A549 (cell line): ENCODE data around the gene DDIAS. TPM values are rescaled to one million over a fixed set of nuclear protein-coding genes. Genes with fewer than 3 reads are reported as not detected.
"Not testable (repeated sequence)": the region's sequence is repeated elsewhere in the genome, so short reads cannot be mapped to it uniquely, and the experiment has no call there.

Experiments
- ATAC-seq, 2 experiments: fragments of 200-7000 bp in 1 of 2; fragments of >200 bp in 1 of 2; cut with Nextera tagmentation in 1 of 2; cut with Tn5 transposase in 1 of 2; 3 replicates each; pipeline versions ENCODE4 v1.8.0 to v1.9.1; 2018 to 2020; ENCODE audit warnings: mild to moderate bottlenecking in 1 of 2, moderate library complexity in 1 of 2
- CTCF ChIA-PET: fragments of 300-600 bp; sonication (Branson Sonifier 250); formaldehyde crosslinking; extraction: SDS; loops from one replicate; lab custom pipeline; 2021; ENCODE audit warnings: antibody characterized with exemption, inconsistent platforms; lab: Yijun Ruan, JAX
- POLR2A ChIA-PET: fragments of 350-600 bp; formaldehyde crosslinking; extraction: SDS; loops from one replicate; lab custom pipeline; 2021; ENCODE audit warnings: antibody characterized with exemption, inconsistent platforms; lab: Yijun Ruan, JAX
- DNase-seq, 2 experiments: peaks; one replicate each; pipeline versions ENCODE4 v3.0.0 to v3.0.0-alpha.2; 2011 to 2016; ENCODE audit warnings: low read depth in 1 of 2, low spot score in 1 of 2
- FAIRE-seq: peaks from 2 replicates; lab custom pipeline; 2011; peaks lifted over from hg19 to GRCh38; lab: Jason Lieb, UNC
- H3K27ac ChIP-seq, 2 experiments: fragments of >200 bp; sonication (Bioruptor Twin); formaldehyde crosslinking; 3 replicates each; pipeline ENCODE4 v1.5.1; 2016 to 2017
- H3K4me1 ChIP-seq: fragments of >200 bp; sonication (Bioruptor Twin); formaldehyde crosslinking; 3 replicates; pipeline ENCODE4 v1.6.1; 2016
- H3K4me2 ChIP-seq: fragments of >200 bp; sonication (Bioruptor Twin); formaldehyde crosslinking; 3 replicates; pipeline ENCODE4 v1.6.1; 2016
- H3K4me3 ChIP-seq: fragments of >200 bp; sonication (Bioruptor Twin); formaldehyde crosslinking; 3 replicates; pipeline ENCODE4 v1.5.1; 2016
- H3K9me3 ChIP-seq: fragments of >200 bp; sonication (Bioruptor Twin); formaldehyde crosslinking; 3 replicates; pipeline ENCODE4 v1.6.1; 2016
- BHLHE40 ChIP-seq: IDR thresholded peaks from 2 replicates; pipeline ENCODE4 v1.6.1; 2012; ENCODE audit warnings: low read depth, low read length, inconsistent platforms
- CBX2 ChIP-seq: fragments of 200-600 bp; sonication (generic); IDR thresholded peaks from 2 replicates; pipeline ENCODE4 v1.6.1; 2016; ENCODE audit warnings: low read depth, mild to moderate bottlenecking, borderline replicate concordance
- CEBPB ChIP-seq, 2 experiments: fragments of >200 bp in 1 of 2; sonication (Bioruptor Twin) in 1 of 2; formaldehyde crosslinking in 1 of 2; IDR thresholded peaks; 2 replicates each; pipeline ENCODE4 v1.6.1; 2012 to 2016
- CHD4 ChIP-seq: fragments of 200-600 bp; sonication (generic); IDR thresholded peaks from 2 replicates; pipeline ENCODE4 v1.6.1; 2016; ENCODE audit warnings: antibody characterized with exemption, mild to moderate bottlenecking, borderline replicate concordance
- ELK1 ChIP-seq: fragments of 150-350 bp; IDR thresholded peaks from 2 replicates; pipeline ENCODE4 v1.6.1; 2014; ENCODE audit warnings: low read depth, mild to moderate bottlenecking, low read length
- ESRRA ChIP-seq: fragments of 150-350 bp; IDR thresholded peaks from 2 replicates; pipeline ENCODE4 v1.6.1; 2014; ENCODE audit warnings: mild to moderate bottlenecking, low read length, borderline replicate concordance
- FOSB ChIP-seq: fragments of 250-450 bp; sonication (Bioruptor Pico); IDR thresholded peaks from 2 replicates; pipeline ENCODE4 v1.5.0; 2020; ENCODE audit warnings: mild to moderate bottlenecking, moderate library complexity
- FOSL2 ChIP-seq, 2 experiments: fragments of 450-650 bp in 1 of 2; fragments of >200 bp in 1 of 2; sonication (Bioruptor Twin) in 1 of 2; formaldehyde crosslinking; IDR thresholded peaks; 2 replicates each; pipeline versions ENCODE4 v1.5.0 to v1.6.1; 2016 to 2020; ENCODE audit warnings: mild to moderate bottlenecking in 1 of 2, moderate library complexity in 1 of 2
- HES2 ChIP-seq: fragments of >200 bp; sonication (Bioruptor Twin); formaldehyde crosslinking; IDR thresholded peaks from 2 replicates; pipeline ENCODE4 v1.6.1; 2016
- HMGXB4 ChIP-seq: fragments of 250-450 bp; sonication (Bioruptor Pico); IDR thresholded peaks from 2 replicates; pipeline ENCODE4 v1.5.0; 2021; ENCODE audit warnings: mild to moderate bottlenecking, moderate library complexity, borderline replicate concordance
- HOXA7 ChIP-seq: fragments of 250-450 bp; sonication (Bioruptor Pico); IDR thresholded peaks from 2 replicates; pipeline ENCODE4 v1.5.0; 2020; ENCODE audit warnings: mild to moderate bottlenecking, moderate library complexity
- JUN ChIP-seq, 2 experiments: fragments of >200 bp; sonication (Bioruptor Twin); formaldehyde crosslinking; IDR thresholded peaks; 2 replicates in 1 of 2; 3 replicates in 1 of 2; pipeline ENCODE4 v1.6.1; 2016 to 2017
- MAFK ChIP-seq: fragments of 450-650 bp; IDR thresholded peaks from 2 replicates; pipeline ENCODE4 v1.6.1; 2014; ENCODE audit not compliant: partially characterized antibody
- MAZ ChIP-seq: fragments of 150-350 bp; IDR thresholded peaks from 2 replicates; pipeline ENCODE4 v1.6.1; 2014; ENCODE audit warnings: antibody characterized with exemption, low read depth, low read length, borderline replicate concordance
- NFE2L2 ChIP-seq: fragments of 150-350 bp; conservative IDR thresholded peaks from 2 replicates; pipeline ENCODE4 v1.6.1; 2014; ENCODE audit warnings: low read length
- NR3C1 ChIP-seq: fragments of >200 bp; sonication (Bioruptor Twin); formaldehyde crosslinking; IDR thresholded peaks from 3 replicates; pipeline ENCODE4 v1.6.1; 2017
- PBX3 ChIP-seq: IDR thresholded peaks from 2 replicates; pipeline ENCODE4 v1.6.1; 2012
- POLR2AphosphoS2 ChIP-seq: conservative IDR thresholded peaks from 2 replicates; pipeline ENCODE4 v1.6.1; 2012; ENCODE audit warnings: low read length, improper control_type of control experiment, inconsistent platforms
- REST ChIP-seq: fragments of 200-600 bp; sonication (generic); IDR thresholded peaks from 2 replicates; pipeline ENCODE4 v1.6.1; 2016; ENCODE audit warnings: antibody characterized with exemption, mild to moderate bottlenecking, moderate library complexity
- RNF2 ChIP-seq: fragments of 200-600 bp; sonication (generic); IDR thresholded peaks from 2 replicates; pipeline ENCODE4 v1.6.1; 2016; ENCODE audit warnings: low read depth, mild to moderate bottlenecking, antibody characterized with exemption, moderate library complexity, borderline replicate concordance
- SREBF2 ChIP-seq: fragments of 450-650 bp; IDR thresholded peaks from 2 replicates; pipeline ENCODE4 v1.6.1; 2014; ENCODE audit warnings: mild to moderate bottlenecking, moderate library complexity
- ZC3H11A ChIP-seq: fragments of 450-650 bp; IDR thresholded peaks from 2 replicates; pipeline ENCODE4 v1.6.1; 2014; ENCODE audit warnings: antibody characterized with exemption, mild to moderate bottlenecking
- ZFP36 ChIP-seq: fragments of 450-650 bp; IDR thresholded peaks from 2 replicates; pipeline ENCODE4 v1.6.1; 2014; ENCODE audit warnings: borderline replicate concordance; ENCODE audit not compliant: partially characterized antibody
- WGBS: methylation state at CpG from one replicate; pipeline ENCODE4 v1.1.6; 2017; ENCODE audit errors: missing lambda C conversion rate; 5-methylcytosine and 5-hydroxymethylcytosine counted together
- polyA plus RNA-seq, 4 experiments: library from polyadenylated mRNA; depleted of rRNA in 3 of 4; stranded (reverse); fragments of >200 nt; fragmentation: RNase III in 1 of 4; extraction: RNeasy Plus Mini Kit Qiagen cat#74134 plus additional on column Dnase treatment in 1 of 4; gene quantifications; 2 replicates in 3 of 4; 3 replicates in 1 of 4; pipeline ENCODE4 v1.2.3, GENCODE V29; 2011 to 2017
- TF ChIP-seq, protein P1 (sequence below): fragments of >200 bp; sonication (Bioruptor Twin); formaldehyde crosslinking; IDR thresholded peaks from 3 replicates; pipeline ENCODE4 v1.6.1; 2016

Gene DDIAS
- polyA plus RNA-seq, 2 of the 4 experiments (the other 2 are of a cell fraction): 14.7 to 23.9 TPM

- Histone ChIP-seq H3K9me3 (no peaks in the 10 kb centered on the region), H3K4me3 (no peak overlapping the region)
- no peak for TF ChIP-seq RNF2
- TF ChIP-seq FOSB (CRISPR knock-in tag): no peak
- no peak for TF ChIP-seq HMGXB4 (CRISPR knock-in tag)
- TF ChIP-seq, protein P1, sequence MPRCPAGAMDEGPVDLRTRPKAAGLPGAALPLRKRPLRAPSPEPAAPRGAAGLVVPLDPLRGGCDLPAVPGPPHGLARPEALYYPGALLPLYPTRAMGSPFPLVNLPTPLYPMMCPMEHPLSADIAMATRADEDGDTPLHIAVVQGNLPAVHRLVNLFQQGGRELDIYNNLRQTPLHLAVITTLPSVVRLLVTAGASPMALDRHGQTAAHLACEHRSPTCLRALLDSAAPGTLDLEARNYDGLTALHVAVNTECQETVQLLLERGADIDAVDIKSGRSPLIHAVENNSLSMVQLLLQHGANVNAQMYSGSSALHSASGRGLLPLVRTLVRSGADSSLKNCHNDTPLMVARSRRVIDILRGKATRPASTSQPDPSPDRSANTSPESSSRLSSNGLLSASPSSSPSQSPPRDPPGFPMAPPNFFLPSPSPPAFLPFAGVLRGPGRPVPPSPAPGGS: no peak
- no peak for TF ChIP-seq ELK1
- no peak for TF ChIP-seq PBX3
- no peak for TF ChIP-seq JUN (IDR thresholded peaks at IDR 0.05)
- no peak for TF ChIP-seq MAFK
- TF ChIP-seq ZC3H11A: no peak
- no peak for TF ChIP-seq ZFP36
- TF ChIP-seq, all 56 proteins: peak for 0
- Histone ChIP-seq H3K27ac (no peak overlapping the region), H3K4me2 (no peak overlapping the region), H3K4me1 (no peaks in the 10 kb centered on the region)
- FAIRE-seq (no peak), DNase-seq (no peak), ATAC-seq (no peak)
- CTCF ChIA-PET: interaction anchor here (0.8 kb wide), 1 partner anchor 12 kb away, joined by 3 read pairs; no protein-coding TSS in a partner anchor
- POLR2A ChIA-PET: no interaction called here
These were observed 44.1 kb downstream of the DDIAS start for GRCh38 chr11:82945682-82946081.

GRCh38 chr11:82949352-82949751 lies 47.8 kb downstream of the DDIAS start:
- Histone ChIP-seq H3K4me2 (no peak overlapping the region), H3K27ac (no peak overlapping the region), H3K4me3 (no peak overlapping the region), H3K4me1 (no peaks in the 10 kb centered on the region), H3K9me3 (no peaks in the 10 kb centered on the region)
- POLR2A ChIA-PET: no interaction called here
- TF ChIP-seq PBX3 (no peak), HES2 (no peak), CBX2 (no peak), FOSL2 (IDR thresholded peaks at IDR 0.05) (no peak), FOSL2 (CRISPR knock-in tag; IDR thresholded peaks at IDR 0.05) (no peak), HOXA7 (CRISPR knock-in tag) (no peak), ESRRA (no peak), REST (no peak), BHLHE40 (no peak), CHD4 (no peak), NR3C1 (no peak), FOSB (CRISPR knock-in tag) (no peak), POLR2AphosphoS2 (no peak), NFE2L2 (no peak), CEBPB (IDR thresholded peaks at IDR 0.05) (no peak), MAZ (no peak), SREBF2 (no peak)
- ATAC-seq (no peak), DNase-seq (no peak), FAIRE-seq (no peak)
- CTCF ChIA-PET: no interaction called here

DNA sequence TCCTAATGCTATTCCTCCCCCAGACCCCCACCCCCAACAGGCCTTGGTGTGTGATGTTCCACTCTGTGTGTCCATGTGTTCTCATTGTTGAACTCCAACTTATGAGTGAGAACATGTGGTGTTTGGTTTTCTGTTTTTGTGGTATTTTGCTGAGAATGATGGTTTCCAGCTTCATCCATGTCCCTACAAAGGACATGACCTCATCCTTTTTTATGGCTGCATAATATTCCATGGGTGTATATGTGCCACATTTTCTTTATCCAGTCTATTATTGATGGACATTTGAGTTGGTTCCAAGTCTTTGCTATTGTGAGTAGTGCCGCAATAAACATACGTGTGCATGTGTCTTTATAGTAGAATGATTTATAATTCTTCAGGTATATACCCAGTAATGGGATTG lies 49.0 kb downstream of the DDIAS start:
- 86% methylated on average over 2 of the region's 2 CpGs for WGBS
- FAIRE-seq, CTCF ChIA-PET, DNase-seq, H3K9me3 ChIP-seq, POLR2A ChIA-PET, H3K4me2 ChIP-seq, H3K27ac ChIP-seq, H3K4me3 ChIP-seq, ATAC-seq, H3K4me1 ChIP-seq: not testable (repeated sequence)
